ENCODE results near the gene MESP2. TPM values are rescaled to one million over a fixed set of nuclear protein-coding genes. Genes with fewer than 3 reads are reported as not detected.

Gene MESP2
- total and polyA plus RNA-seq, 2 of the 13 experiments (the other 11 are each of a cell fraction or from before 2014, with no cell fraction given), result not detected

DNA sequence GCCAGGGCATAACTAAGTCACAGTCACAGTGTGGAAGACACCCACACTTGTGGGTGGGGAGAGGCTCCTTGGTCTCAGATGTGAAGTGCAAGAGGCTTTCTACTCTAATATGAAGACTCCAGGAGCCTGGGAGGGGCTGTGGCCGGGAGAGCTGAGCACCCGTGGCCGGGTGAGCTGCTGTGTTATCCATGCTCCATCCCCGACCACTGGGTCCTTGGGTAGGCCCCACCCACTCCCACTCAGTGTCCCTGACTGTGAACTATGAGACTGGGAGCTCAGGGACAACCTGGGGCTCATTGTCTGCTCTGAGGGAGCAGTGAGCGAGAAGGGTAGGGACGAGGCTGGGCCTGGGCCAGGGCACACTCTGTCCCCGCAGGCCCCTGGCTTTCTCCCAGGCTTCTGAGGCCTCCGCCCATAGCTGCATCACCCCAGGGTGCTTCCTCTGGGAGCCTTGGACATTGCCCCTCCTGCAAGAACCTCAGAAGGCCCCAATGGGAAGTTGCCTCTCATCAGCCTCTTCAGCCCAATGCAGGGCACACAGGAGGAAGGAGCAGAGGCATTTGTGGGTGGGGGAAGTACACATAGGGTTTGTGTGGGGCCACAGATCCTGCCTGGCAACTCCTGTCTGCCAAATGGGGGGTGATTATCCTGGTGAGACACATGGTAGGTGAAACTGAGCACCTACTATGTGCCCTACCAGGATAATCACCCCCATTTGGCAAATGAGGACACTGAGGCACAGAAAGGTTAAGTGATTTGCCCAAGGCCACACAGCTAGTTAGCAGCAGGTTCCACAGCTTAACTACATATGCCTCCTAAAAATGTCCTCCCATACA lies 36.1 kb downstream of the MESP2 start (continued):
- TF ChIP-seq, protein P1, sequence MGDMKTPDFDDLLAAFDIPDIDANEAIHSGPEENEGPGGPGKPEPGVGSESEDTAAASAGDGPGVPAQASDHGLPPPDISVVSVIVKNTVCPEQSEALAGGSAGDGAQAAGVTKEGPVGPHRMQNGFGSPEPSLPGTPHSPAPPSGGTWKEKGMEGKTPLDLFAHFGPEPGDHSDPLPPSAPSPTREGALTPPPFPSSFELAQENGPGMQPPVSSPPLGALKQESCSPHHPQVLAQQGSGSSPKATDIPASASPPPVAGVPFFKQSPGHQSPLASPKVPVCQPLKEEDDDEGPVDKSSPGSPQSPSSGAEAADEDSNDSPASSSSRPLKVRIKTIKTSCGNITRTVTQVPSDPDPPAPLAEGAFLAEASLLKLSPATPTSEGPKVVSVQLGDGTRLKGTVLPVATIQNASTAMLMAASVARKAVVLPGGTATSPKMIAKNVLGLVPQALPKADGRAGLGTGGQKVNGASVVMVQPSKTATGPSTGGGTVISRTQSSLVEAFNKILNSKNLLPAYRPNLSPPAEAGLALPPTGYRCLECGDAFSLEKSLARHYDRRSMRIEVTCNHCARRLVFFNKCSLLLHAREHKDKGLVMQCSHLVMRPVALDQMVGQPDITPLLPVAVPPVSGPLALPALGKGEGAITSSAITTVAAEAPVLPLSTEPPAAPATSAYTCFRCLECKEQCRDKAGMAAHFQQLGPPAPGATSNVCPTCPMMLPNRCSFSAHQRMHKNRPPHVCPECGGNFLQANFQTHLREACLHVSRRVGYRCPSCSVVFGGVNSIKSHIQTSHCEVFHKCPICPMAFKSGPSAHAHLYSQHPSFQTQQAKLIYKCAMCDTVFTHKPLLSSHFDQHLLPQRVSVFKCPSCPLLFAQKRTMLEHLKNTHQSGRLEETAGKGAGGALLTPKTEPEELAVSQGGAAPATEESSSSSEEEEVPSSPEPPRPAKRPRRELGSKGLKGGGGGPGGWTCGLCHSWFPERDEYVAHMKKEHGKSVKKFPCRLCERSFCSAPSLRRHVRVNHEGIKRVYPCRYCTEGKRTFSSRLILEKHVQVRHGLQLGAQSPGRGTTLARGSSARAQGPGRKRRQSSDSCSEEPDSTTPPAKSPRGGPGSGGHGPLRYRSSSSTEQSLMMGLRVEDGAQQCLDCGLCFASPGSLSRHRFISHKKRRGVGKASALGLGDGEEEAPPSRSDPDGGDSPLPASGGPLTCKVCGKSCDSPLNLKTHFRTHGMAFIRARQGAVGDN (CRISPR knock-in tag; IDR thresholded peaks at IDR 0.05), result peak; percentile 92
- TF ChIP-seq, protein P2, sequence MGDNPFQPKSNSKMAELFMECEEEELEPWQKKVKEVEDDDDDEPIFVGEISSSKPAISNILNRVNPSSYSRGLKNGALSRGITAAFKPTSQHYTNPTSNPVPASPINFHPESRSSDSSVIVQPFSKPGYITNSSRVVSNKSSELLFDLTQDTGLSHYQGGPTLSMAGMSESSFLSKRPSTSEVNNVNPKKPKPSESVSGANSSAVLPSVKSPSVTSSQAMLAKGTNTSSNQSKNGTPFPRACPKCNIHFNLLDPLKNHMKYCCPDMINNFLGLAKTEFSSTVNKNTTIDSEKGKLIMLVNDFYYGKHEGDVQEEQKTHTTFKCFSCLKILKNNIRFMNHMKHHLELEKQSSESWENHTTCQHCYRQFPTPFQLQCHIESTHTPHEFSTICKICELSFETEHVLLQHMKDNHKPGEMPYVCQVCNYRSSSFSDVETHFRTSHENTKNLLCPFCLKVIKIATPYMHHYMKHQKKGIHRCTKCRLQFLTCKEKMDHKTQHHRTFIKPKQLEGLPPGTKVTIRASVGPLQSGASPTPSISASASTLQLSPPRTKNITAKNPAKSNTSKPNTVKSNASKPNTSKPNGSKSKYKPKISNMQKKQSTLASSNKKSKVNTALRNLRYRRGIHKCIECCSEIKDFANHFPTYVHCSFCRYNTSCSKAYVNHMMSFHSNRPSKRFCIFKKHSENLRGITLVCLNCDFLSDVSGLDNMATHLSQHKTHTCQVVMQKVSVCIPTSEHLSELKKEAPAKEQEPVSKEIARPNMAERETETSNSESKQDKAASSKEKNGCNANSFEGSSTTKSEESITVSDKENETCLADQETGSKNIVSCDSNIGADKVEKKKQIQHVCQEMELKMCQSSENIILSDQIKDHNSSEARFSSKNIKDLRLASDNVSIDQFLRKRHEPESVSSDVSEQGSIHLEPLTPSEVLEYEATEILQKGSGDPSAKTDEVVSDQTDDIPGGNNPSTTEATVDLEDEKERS (CRISPR knock-in tag; IDR thresholded peaks at IDR 0.05), result no peak
- TF ChIP-seq NFE2 (CRISPR knock-in tag; IDR thresholded peaks at IDR 0.05) (no peak), SOX13 (IDR thresholded peaks at IDR 0.05) (no peak), SOX13 (CRISPR knock-in tag; conservative IDR thresholded peaks at IDR 0.05 in 1 of 2, IDR thresholded peaks at IDR 0.05 in 1 of 2) (peak in 1 of 2 experiments; percentile 40; a peak in 1 of 4 replicates), MED1 (CRISPR knock-in tag; IDR thresholded peaks at IDR 0.05) (peak; percentile 36), FOXA1 (IDR thresholded peaks at IDR 0.05) (no peak), FOXA1 (CRISPR knock-in tag; IDR thresholded peaks at IDR 0.05) (no peak), HNRNPL (IDR thresholded peaks at IDR 0.05; ENCODE audit: low read depth, low read length) (0 out of 2 replicates have a peak, but pooled peaks have one; percentile 42), ZBTB7B (CRISPR knock-in tag; IDR thresholded peaks at IDR 0.05) (peak; percentile 75), XBP1 (CRISPR knock-in tag; IDR thresholded peaks at IDR 0.05) (no peak), ZNF367 (CRISPR knock-in tag; IDR thresholded peaks at IDR 0.05; ENCODE audit: borderline replicate concordance) (no peak), FOXK2 (IDR thresholded peaks at IDR 0.05) (no peak), ZNF335 (CRISPR knock-in tag; IDR thresholded peaks at IDR 0.05) (peak; percentile 43; the same call in 1 of the 2 replicates), POLR2G (IDR thresholded peaks at IDR 0.05; ENCODE audit: low read depth, low read length) (peak; percentile 54), TEAD3 (CRISPR knock-in tag; optimal IDR thresholded peaks at IDR 0.05; ENCODE audit: borderline replicate concordance) (peak; percentile 20)
- TF ChIP-seq, protein P3, sequence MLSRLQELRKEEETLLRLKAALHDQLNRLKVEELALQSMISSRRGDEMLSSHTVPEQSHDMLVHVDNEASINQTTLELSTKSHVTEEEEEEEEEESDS (CRISPR knock-in tag; IDR thresholded peaks at IDR 0.05; ENCODE audit: borderline replicate concordance), result 0 out of 2 replicates have a peak, but pooled peaks have one; percentile 54
- TF ChIP-seq, protein P4, sequence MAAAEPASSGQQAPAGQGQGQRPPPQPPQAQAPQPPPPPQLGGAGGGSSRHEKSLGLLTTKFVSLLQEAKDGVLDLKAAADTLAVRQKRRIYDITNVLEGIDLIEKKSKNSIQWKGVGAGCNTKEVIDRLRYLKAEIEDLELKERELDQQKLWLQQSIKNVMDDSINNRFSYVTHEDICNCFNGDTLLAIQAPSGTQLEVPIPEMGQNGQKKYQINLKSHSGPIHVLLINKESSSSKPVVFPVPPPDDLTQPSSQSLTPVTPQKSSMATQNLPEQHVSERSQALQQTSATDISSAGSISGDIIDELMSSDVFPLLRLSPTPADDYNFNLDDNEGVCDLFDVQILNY (CRISPR knock-in tag; conservative IDR thresholded peaks at IDR 0.05), result no peak
- TF ChIP-seq, protein P5, sequence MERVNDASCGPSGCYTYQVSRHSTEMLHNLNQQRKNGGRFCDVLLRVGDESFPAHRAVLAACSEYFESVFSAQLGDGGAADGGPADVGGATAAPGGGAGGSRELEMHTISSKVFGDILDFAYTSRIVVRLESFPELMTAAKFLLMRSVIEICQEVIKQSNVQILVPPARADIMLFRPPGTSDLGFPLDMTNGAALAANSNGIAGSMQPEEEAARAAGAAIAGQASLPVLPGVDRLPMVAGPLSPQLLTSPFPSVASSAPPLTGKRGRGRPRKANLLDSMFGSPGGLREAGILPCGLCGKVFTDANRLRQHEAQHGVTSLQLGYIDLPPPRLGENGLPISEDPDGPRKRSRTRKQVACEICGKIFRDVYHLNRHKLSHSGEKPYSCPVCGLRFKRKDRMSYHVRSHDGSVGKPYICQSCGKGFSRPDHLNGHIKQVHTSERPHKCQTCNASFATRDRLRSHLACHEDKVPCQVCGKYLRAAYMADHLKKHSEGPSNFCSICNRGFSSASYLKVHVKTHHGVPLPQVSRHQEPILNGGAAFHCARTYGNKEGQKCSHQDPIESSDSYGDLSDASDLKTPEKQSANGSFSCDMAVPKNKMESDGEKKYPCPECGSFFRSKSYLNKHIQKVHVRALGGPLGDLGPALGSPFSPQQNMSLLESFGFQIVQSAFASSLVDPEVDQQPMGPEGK (CRISPR knock-in tag; IDR thresholded peaks at IDR 0.05), result peak; percentile 10; the same call in 1 of the 2 replicates
